Muscle layer of duodenum (tissue), 2 donors: ENCODE data around the gene MPHOSPH9.

ENCODE experiments used
- H3K27ac ChIP-seq: one replicate; pipeline ENCODE4 v1.7.0; 2013; ENCODE audit warnings: mild to moderate bottlenecking, low read length
- H3K27me3 ChIP-seq: one replicate; pipeline ENCODE4 v1.7.0; 2013; ENCODE audit warnings: low read depth, mild to moderate bottlenecking, control low read depth, low read length
- H3K36me3 ChIP-seq, 2 donors: one replicate each; pipeline ENCODE4 v1.7.0; 2013; ENCODE audit warnings: low read length in 2 of 2, control low read depth in 1 of 2, mild to moderate bottlenecking in 1 of 2; ENCODE audit not compliant: insufficient read depth in 2 of 2, control insufficient read depth in 1 of 2
- H3K4me1 ChIP-seq, 2 donors: one replicate each; pipeline ENCODE4 v1.7.0; 2013; ENCODE audit warnings: low read length in 2 of 2, mild to moderate bottlenecking in 2 of 2, control low read depth in 1 of 2, moderate library complexity in 1 of 2; ENCODE audit not compliant: insufficient read depth in 2 of 2, control insufficient read depth in 1 of 2
- H3K4me3 ChIP-seq, 2 donors: one replicate each; pipeline ENCODE4 v1.7.0; 2013; ENCODE audit warnings: low read length in 2 of 2, low read depth in 1 of 2, mild to moderate bottlenecking in 1 of 2
- H3K9me3 ChIP-seq, 2 donors: one replicate each; pipeline ENCODE4 v1.7.0; 2013; ENCODE audit warnings: low read length in 2 of 2, control low read depth in 1 of 2, mild to moderate bottlenecking in 1 of 2; ENCODE audit not compliant: control insufficient read depth in 1 of 2
- donor health status: healthy.

The MPHOSPH9 gene, protein sequence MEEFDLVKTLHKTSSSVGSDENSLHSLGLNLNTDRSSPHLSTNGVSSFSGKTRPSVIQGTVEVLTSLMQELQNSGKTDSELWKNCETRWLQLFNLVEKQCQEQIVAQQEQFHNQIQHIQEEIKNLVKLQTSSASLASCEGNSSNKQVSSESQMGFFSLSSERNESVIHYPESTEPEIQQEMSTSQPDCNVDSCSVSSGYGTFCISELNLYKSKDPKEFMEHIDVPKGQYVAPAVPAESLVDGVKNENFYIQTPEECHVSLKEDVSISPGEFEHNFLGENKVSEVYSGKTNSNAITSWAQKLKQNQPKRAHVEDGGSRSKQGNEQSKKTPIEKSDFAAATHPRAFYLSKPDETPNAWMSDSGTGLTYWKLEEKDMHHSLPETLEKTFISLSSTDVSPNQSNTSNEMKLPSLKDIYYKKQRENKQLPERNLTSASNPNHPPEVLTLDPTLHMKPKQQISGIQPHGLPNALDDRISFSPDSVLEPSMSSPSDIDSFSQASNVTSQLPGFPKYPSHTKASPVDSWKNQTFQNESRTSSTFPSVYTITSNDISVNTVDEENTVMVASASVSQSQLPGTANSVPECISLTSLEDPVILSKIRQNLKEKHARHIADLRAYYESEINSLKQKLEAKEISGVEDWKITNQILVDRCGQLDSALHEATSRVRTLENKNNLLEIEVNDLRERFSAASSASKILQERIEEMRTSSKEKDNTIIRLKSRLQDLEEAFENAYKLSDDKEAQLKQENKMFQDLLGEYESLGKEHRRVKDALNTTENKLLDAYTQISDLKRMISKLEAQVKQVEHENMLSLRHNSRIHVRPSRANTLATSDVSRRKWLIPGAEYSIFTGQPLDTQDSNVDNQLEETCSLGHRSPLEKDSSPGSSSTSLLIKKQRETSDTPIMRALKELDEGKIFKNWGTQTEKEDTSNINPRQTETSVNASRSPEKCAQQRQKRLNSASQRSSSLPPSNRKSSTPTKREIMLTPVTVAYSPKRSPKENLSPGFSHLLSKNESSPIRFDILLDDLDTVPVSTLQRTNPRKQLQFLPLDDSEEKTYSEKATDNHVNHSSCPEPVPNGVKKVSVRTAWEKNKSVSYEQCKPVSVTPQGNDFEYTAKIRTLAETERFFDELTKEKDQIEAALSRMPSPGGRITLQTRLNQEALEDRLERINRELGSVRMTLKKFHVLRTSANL

DNA sequence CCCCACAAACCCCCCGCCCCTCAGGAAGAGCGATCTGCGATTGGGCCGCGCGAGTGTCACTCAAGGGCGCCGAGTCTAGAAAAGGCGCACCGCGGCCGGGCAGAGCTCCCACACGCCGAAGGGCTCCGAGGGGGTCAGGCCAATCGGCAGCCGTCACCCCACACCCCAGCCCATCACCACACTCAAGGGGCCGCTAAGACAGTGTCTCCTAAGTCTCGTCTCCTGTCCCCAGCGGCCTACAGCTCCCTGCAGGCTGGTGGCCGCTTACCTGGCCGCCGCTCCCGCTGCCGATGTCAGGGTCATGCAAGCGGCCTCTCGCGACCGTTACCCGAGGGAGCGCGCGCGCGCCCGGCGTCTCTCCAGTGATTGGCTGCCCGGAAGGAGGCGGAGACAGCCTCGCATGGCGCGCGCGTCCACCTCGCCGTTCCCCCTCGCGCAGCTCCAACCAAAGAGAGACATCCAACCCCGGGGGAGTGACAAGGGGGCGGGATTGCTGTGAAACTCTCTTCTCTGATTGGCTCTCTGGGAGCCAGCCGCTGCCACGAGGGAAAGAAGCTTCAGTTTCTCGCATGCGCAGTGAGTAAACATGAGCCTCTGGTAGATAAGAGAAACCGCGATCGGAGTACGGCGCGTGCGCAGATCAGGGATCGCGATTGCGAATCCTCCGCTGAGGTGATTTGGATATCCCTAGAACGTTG lies at the start of gene MPHOSPH9, which contains the start of gene MTRFR:
Gene MPHOSPH9, minus strand, starts transcription at position 335 of the 698 bp plus-strand sequence. CDS start 2,777 bp downstream, outside the sequence.
Gene MTRFR, plus strand, starts transcription at position 630 of the 698 bp plus-strand sequence. CDS start 20,239 bp downstream, outside the sequence.
- Histone ChIP-seq H3K27ac (peak within 1 kb of the TSS; percentile 92), H3K4me3 (peak within 1 kb of the TSS; percentile 79 to 98), H3K36me3 (peaks cover 0 to 3% of the 10 kb centered on the region in 2 donors), H3K9me3 (no peaks in the 10 kb centered on the region), H3K4me1 (peaks cover 3 to 22% of the 10 kb centered on the region in 2 donors), H3K27me3 (no peaks in the 10 kb centered on the region)

DNA sequence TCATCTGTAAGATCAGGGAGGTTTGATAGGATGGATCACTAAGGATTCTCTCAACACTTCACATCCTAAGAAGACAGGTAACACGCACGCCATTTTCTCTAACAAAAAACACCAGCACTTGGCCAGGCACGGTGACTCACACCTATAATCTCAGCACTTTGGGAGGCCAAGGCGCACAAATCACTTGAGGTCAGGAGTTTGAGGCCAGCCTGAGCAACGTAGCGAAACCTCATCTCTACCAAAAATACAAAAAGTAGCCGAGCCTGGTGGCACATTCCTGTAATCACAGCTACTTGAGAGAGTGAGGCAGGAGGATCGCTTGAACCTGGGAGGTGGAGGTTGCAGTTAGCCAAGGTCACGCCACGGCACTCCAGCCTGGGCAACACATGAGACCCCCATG lies 49.2 kb upstream of the MPHOSPH9 start:
- no peaks in the 10 kb centered on the region for H3K9me3 ChIP-seq
- no peaks in the 10 kb centered on the region for H3K4me1 ChIP-seq
- H3K27me3 ChIP-seq, result no peaks in the 10 kb centered on the region
- no peaks in the 10 kb centered on the region for H3K36me3 ChIP-seq
- no peak overlapping the region for H3K27ac ChIP-seq
- H3K4me3 ChIP-seq, result no peak overlapping the region

DNA sequence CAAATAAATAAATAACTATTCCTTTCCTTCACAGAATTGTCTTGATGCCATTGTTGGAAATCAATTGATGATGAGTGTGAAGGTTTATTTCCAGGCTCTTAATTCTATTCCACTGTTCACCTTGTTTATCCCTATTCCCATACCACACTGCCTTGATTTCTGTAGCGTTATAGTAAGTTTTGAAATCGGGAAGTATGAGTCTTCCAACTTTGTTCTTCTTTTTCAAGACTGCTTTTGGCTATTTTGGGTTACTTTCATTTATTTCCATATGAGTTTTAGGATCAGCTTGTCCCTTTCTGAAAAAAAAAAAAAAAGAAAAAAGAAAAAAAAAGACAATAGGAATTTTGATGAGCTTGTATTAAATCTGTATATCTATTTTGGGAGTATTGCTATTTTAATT lies 48.0 kb upstream of the MPHOSPH9 start:
- no peak overlapping the region for H3K27ac ChIP-seq
- no peaks in the 10 kb centered on the region for H3K36me3 ChIP-seq
- H3K27me3 ChIP-seq, result no peaks in the 10 kb centered on the region
- no peaks in the 10 kb centered on the region for H3K9me3 ChIP-seq
- H3K4me1 ChIP-seq, result no peaks in the 10 kb centered on the region
- no peak overlapping the region for H3K4me3 ChIP-seq

DNA sequence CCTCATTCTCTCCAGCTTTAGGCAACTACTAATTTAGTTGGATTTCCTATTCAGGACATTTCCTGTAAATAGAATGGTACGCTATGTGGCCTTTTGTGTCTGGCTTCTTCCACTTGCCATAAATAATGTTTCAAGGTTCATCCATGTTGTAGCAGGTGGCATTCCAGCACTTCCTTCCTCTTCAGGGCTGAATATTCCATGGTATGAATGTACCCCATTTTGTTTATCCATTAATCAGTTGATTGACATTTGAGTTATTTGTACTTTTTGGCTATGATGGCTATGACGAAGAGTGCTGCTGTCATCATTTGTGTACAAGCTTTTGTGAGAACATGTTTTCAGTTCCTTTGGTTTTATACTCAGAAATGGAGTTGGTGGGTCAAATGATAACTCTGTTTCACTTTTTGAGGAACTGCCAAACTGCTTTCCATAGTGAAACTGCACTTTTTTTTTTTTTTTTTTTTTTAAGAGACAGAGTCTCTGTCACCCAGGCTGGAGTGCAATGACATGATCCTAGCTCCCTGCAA lies 45.2 kb upstream of the MPHOSPH9 start:
- Histone ChIP-seq H3K4me3 (no peak overlapping the region), H3K4me1 (no peaks in the 10 kb centered on the region), H3K36me3 (no peaks in the 10 kb centered on the region), H3K27ac (no peak overlapping the region), H3K9me3 (no peaks in the 10 kb centered on the region), H3K27me3 (no peaks in the 10 kb centered on the region)

DNA sequence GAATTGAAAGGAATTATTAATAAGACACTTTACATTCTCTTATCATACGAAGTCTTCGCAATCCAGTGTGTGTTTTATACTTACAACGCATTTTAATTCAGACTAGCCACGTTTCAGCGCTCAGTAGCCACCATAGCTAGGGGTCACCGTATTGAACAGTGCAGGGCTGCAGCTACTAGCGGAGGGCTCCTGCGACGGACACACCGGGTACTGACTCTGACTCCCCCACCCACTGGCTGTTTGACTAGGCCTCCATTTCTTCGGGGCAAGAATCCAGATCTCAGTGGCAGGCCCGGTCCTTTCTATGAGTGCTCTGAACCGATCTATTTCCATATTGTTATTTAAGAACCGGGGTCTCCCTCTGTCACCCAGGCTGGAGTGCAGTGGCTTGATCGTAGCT lies 40.2 kb upstream of the MPHOSPH9 start:
- no peaks in the 10 kb centered on the region for H3K27me3 ChIP-seq

DNA sequence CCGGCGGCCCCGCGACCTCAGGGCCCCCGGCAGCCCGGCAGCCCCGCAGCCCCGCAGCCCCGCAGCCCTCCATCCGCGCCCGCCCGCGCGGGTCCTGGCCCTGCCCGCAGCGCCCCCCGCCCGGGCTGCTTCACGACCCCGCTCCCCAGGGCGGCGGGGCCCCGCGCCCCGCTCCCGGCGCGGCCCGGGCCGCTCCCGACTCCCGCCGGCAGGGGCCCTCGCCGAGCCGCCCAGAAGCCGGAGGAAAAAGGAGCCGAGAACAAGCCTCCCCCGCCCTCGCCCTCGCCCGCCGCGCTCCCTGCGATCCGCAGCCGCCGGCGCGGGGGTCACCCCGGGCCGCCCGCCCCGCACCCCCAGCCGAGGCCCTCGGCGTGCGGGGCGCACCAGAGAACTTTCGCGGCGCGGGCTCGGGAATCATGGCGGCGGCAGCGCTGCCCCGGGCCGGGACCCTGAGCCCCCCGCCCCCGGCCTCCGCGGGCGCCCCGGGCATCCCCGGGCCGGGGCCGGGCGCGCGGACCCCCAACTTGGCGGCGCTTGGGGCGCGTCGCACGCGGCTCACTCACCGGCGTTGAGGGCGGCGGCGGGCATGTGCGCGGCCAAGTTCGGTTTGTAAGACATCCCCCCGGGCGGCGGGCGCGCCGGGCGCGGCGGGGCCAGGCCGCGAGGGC lies 38.2 kb upstream of the MPHOSPH9 start:
- no peaks in the 10 kb centered on the region for H3K9me3 ChIP-seq
- peaks cover 0 to 36% of the 10 kb centered on the region in 2 donors for H3K4me1 ChIP-seq
- H3K36me3 ChIP-seq, result peaks cover 0 to 14% of the 10 kb centered on the region in 2 donors
- H3K27me3 ChIP-seq, result no peaks in the 10 kb centered on the region
- H3K4me3 ChIP-seq, result peak overlapping the region in 1 of 2 donors; percentile 81
- no peak overlapping the region for H3K27ac ChIP-seq

More for the DNA sequence above, 40.2 kb upstream of the MPHOSPH9 start:
- Histone ChIP-seq H3K36me3 (peaks cover 0 to 10% of the 10 kb centered on the region in 2 donors), H3K9me3 (no peaks in the 10 kb centered on the region), H3K4me3 (no peak overlapping the region), H3K4me1 (peaks cover 0 to 31% of the 10 kb centered on the region in 2 donors), H3K27ac (no peak overlapping the region)

DNA sequence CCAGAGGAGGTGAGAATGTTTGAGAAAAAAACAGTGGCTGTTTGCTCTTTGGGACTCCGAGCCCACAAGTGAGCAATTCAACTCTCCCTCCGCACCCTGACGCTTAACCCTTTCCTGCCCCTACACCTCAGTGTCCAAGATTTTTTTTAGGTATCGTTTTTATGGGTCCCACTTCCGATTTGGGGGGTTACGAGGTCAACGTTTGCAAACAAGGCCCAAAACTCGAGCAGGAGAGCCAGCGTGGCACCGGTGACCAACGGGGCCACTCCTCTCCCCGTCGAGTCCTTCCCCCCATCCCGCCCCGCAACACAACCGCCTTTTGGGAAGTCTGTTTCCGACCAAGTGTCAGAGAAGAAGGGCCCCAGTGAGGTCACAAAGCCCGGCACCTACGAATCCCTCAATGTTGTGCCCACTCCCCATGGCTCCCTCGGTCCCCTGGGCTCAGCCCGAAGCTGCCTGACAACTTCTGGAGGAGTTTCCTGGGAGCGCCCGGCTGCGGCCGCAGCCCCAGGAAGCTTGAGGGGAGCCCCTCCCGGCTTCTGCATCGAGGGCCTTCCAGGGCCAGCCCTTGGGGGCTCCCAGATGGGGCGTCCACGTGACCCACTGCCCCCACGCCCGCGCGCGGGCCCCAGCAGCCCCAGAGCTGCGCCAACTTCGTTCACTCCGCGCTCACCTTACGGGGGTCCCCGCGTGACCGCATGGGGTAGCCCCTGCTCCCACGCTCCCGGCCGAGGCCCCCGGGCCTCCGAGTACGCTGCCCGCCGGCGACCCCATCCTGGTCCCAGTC lies 37.5 kb upstream of the MPHOSPH9 start:
- Histone ChIP-seq H3K4me1 (peaks cover 0 to 36% of the 10 kb centered on the region in 2 donors), H3K4me3 (peak overlapping the region; percentile 68 to 81), H3K36me3 (peaks cover 0 to 20% of the 10 kb centered on the region in 2 donors), H3K27ac (peak overlapping the region; percentile 69), H3K27me3 (no peaks in the 10 kb centered on the region), H3K9me3 (no peaks in the 10 kb centered on the region)

DNA sequence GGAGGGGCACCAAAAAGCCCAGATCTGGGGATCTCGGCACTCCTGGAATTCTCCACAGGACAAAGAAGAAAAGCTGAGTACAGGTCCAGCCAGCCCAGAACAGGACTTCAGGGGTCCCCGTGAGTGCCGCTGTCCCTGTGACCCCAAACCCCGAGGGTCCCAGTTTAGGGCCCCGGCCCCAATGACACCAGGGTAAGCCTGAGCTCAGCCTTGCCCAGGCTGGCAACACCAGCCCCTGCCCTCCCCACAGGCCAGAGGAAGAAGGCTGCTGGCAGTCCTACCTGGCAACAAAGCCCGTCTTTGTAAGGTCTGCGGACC lies 36.9 kb upstream of the MPHOSPH9 start:
- peak overlapping the region; percentile 68 to 81 for H3K4me3 ChIP-seq
- H3K4me1 ChIP-seq, result peaks cover 0 to 36% of the 10 kb centered on the region in 2 donors
- H3K27ac ChIP-seq, result peak overlapping the region; percentile 69

DNA sequence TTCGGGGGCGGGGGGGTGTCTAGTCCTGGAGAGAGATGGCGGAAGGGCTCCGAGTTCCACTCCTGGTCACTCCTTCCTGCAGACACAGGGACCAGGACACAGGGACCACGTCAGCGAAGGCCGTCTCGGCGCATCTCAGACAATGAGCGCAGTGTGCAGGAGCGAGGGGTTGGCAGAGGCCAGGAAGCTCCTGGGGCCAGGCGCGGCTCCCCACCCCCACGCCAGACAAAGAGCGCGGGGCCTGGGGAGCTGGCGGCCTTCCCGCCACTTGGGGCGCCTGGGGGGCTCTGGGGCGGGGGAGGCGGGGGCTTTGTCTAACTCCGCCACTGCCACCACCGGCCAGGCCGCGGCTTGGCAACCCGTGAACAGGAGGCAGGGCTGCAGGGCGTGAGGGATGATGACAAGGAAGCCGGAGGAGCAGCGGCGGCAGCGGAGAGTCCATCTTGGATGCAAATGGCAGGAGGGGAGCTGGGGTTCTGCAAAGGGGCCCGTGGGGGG lies 36.5 kb upstream of the MPHOSPH9 start:
- Histone ChIP-seq H3K27ac (peak overlapping the region; percentile 69), H3K4me3 (peak overlapping the region; percentile 68 to 81), H3K9me3 (no peaks in the 10 kb centered on the region), H3K4me1 (peaks cover 0 to 36% of the 10 kb centered on the region in 2 donors), H3K27me3 (no peaks in the 10 kb centered on the region), H3K36me3 (peaks cover 0 to 28% of the 10 kb centered on the region in 2 donors)

More for the DNA sequence above, 36.9 kb upstream of the MPHOSPH9 start:
- H3K36me3 ChIP-seq, result peaks cover 0 to 24% of the 10 kb centered on the region in 2 donors
- no peaks in the 10 kb centered on the region for H3K9me3 ChIP-seq
- no peaks in the 10 kb centered on the region for H3K27me3 ChIP-seq
